Umbilical cord (tissue), 2 donors: ENCODE data around the gene SLC15A1. TPM values are rescaled to one million over a fixed set of nuclear protein-coding genes. Genes with fewer than 3 reads are reported as not detected.
"Not testable (repeated sequence)": the region's sequence is repeated elsewhere in the genome, so short reads cannot be mapped to it uniquely, and the experiment has no call there.

ENCODE experiments used
- DNase-seq: peaks from one replicate; pipeline ENCODE4 v3.0.0-alpha.2; 2015; ENCODE audit warnings: low spot score
- total RNA-seq: library from RNA; depleted of rRNA; stranded (reverse); fragments of >200 nt; gene quantifications from one replicate; pipeline ENCODE4 v1.2.3, GENCODE V29; 2014; ENCODE audit warnings: low replicate concordance; ENCODE audit not compliant: insufficient read depth

Gene SLC15A1
- total RNA-seq, 1 donor from 2014 or later: 0.72 TPM

DNA sequence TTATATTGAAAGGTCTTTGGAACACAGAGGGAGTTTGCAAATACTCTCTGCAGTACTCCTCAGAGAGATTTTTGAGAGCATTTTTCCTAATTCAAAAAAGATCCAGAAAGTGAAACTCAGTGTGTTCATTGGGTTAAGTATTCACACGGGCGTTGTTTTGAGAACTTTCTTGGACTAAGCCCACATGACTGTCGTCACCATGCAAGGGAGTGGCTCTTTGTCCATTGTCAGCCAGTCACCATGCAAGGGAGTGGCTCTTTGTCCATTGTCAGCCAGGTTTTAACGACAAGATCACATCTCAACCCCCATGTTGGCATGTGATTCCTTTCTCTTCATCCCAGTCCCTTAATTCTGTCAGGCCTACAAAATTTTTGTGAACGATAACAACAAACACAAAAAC, 94.3 kb downstream of the SLC15A1 start:
- DNase-seq: no peak

DNA sequence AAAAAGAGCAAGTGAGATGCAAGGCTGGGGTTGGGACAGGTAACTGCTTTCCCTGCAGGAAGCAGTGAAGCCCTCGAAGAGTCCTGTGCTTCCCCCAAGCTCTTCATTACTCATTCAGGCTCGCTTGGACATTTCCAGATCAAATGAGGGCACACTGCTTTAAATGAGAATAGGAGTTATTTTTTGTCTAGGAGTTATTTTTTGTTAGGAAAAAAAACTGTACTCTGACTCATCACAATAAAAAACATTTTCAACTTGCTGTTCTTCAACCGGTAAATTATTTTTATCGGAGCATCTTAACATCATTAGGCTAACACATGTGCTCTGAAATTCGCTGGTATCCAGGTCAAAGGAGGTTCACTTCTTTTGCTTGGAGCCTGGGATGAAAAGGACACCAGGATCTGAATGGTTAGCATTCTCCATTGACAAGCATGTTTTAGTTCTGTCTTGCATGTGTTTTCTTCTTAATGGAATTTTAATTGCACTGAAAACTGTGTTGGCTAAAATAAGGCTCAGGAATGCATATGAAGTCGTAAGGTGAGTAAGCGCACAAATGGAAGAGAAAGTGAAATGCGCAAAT, 94.9 kb downstream of the SLC15A1 start:
- DNase-seq: no peak

DNA sequence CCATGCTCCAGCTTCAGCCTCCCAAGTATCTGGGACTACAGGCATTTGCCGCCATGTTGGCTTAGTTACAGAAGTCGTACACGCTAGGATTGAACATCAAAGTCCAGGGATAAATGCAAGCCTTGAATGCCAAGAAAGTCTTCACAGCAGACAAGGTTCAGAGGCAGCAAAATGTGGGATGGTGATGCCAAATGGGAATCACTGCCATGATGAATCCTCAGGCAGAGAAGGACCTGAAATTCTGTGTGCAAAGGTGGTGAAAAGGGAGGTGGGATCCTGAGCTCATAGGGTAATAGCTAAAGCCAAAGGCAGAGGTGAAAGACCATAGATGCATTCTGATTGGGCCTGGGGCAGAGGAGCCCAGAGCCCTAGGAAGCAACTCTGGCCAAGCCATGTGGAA, 96.2 kb downstream of the SLC15A1 start:
- DNase-seq: no peak

DNA sequence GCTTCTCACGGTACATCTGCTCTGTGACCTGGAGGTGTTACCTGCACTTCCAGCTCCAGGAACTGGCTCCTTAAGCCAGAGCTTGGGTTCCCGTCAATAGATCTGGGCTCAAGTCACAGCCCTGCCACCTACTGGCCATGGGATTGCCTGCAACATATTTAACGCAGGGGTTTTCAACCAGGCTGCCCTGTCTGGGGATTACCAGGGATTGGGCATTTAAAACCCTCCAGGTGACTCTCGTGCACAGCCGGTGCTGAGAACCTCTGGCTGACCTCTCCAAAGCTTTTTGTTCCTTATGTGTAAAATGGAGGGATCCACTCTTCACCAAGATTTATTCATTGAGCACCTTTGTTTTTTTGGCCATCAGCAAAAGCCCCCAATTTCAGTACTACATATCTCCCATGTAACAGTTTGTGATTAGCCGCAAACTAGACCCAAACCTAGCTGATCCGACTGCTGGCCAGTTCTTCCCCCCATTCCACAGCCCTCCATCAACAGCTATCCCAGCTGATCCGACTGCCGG, 98.9 kb downstream of the SLC15A1 start:
- peak; percentile 80 for DNase-seq

DNA sequence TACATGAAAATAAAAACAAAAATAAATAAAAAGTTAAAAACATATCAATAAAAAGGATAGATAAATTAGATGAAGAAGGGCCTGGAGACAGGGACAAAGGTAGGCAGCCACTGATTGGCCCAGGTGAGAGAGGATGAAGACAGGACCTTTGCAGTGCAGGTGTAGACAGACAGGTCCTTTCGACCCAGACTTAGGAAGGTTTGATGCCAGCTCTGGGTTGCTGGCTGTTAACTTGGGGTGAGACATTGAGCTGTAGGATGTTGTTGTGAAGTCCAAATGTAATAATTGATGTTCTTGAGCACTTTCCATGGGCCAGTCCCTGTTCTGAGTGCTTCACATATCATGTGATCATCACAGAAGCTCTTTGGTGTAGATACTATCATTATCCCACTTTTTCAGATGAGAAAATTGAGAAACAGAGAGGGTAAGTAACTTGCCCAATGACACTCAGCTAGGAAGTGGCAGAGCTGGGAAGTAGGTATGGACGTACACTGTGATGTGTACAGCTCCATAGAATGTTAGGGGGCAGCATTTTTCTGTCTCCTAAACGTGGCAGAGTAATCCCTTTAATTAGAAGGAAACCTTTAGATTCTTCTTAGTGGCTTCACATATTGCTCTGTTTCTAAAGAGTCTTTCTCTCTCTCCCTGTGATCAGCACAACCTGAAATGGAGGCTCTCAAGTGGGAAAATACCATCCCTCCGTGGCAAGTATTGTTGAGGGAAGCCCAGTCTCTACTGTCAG, 99.6 kb downstream of the SLC15A1 start:
- DNase-seq: no peak

DNA sequence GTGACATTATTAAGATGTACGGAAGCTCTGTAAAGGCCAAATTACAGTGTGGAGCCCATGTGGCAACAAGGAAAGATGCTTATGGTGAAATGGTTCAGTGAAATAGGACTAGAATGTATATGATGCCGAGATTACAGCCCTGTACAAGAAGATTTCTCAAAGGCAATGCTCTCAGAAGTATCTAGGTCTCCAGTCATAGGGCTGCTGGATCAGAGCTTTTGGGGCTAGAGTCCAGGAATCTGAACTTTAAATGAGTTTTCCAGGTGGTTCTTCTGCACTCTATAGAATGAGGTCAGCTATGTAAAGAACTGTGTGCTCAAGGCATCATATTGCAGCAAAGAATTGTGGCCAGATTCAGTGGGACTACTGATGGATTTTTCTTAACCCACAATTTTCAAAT, 100.2 kb downstream of the SLC15A1 start:
- DNase-seq: no peak

DNA sequence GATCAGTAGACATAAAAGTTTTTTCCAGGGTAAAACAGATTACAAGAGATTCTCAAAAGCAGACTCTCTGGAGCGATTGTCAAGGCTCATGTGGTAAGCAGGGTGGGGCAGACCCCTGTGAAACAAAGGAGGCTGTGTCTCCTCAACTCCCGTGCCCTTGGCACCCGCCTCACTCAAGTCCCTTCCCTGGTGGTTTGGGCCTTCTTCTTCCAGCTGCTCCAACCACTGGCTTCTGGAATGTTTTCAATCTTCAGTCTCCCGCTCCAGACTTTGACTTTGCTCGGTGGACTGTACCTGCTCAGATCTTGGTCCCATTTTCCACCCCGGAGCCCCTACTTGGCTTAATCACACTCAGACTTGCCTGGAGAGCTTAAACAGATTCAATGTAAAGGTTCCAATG, 100.7 kb downstream of the SLC15A1 start:
- no peak for DNase-seq

DNA sequence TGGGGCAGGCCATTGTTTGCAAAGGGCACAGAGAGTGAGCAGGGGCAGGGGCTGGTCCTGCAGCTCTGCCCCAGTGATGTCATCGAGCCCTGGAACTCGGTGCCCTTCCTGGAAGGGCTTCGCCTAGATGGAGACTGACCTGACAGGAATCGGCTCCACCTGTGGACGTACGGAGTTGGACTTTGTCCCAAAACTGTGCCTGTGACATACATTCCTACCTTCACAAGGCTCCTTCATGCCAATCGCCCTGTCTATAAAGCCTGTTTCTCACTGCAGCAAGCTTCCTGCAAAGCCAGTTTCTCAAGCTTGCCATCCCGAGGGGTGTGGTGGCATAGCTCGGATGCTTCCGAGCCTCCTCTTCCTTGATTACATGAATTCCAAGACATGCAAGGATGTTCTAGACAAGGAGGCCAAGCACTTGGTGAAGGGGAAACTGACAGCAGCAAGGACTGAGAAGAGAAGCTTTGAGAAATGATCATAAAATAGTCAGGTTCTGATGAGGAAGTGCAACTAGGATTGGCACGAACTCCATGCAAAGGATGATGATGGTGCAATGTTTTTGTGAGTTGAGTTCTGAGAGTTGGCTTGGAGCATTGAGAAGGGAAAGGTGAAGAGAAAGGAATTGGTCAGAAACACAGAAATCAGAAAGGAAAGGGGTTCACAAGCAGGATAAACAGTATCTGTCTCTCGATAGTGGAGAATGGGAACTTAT, 101.9 kb downstream of the SLC15A1 start:
- peak; percentile 56 for DNase-seq

DNA sequence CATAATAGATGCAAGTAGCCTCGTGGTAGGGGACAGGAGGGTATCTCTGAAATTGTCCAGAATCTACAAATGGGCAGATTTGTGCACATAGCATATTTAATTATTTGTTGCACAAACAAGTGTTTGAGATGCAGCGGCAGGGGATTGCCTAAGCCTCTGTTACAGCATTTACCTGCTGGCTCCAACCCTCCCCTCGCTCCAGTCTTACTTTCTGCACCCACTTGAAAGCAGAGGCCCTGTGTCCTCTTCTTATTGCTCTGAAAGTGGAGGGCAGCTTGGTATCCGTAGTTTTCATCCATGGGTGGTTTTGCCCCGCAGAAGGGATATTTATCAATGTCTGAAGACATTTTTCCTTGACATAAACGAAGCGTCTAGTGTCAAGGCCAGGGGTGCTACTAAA, 102.6 kb downstream of the SLC15A1 start:
- no peak for DNase-seq

DNA sequence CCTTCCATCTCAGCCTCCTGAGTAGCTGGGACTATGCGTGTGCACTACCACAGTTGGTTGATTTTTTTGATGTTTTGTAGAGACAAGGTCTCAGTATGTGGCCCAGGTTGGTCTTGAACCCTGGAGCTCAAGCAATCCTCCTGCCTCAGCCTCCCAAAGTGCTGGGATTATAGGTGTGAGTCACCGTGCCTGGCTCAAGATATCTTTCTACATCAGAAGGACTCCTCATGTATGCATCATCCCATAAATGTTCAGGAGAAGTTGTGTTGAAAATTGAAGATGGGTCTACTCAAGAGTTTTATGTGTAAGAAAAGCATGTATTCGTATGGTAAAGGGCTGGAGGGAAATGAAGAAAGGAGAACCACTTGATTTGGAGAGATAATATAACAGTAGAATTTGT, 103.8 kb downstream of the SLC15A1 start:
- no peak for DNase-seq

DNA sequence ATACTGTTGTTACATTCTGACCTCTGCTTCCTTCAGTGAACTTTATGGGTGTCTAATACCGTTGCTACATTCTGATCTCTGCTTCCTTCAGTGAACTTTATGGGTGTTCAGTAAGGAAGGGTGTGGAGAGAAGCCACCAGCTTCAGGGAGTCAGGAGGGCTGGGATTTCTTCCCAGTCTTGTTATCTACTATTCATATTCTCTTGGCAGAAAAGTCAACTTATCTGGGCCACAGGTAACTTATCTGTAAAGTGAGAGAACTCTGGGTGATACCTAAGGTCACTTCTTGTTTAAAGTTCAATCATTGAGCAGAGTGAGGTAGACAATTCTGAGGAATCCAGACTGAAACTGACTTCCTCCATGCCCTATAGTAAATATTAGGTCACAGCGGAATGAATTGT, 104.3 kb downstream of the SLC15A1 start:
- DNase-seq: no peak

DNA sequence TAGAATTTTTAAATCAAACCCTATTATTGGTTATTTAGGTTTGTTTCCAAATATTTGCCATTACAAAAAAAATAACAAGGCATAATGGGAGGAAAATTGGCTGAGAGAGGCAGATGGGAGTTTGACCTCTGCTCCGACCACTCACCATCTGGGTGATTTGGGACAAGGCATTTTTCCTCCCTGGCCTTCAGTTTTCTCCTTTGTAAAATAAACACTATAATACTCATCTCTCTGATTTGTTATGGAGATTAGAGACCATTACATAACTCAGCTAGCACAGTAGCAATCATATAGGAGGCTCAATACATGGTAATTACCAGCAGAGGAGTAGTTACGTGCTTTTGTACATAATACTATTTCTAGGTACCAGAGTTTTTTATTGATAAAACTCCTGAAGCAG, 105.4 kb downstream of the SLC15A1 start:
- no peak for DNase-seq

DNA sequence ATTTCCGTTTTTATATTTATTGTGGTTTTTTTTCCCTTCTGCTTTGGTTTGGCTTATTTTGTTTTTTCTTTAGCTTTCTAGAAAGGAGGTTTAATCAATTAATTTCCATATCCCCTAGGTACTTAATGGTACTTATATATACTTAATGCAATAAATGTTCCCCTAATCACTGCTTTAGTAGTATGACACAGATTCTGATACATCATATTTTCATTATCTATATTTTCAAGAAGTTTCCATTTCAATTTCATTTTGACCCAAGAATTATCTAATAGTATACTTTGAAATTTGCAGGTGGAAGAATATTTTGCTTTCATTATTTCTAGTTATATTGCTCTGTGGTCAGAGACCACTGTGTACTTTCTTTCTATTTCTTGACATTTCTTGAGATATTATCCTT, 109.0 kb downstream of the SLC15A1 start:
- no peak for DNase-seq

DNA sequence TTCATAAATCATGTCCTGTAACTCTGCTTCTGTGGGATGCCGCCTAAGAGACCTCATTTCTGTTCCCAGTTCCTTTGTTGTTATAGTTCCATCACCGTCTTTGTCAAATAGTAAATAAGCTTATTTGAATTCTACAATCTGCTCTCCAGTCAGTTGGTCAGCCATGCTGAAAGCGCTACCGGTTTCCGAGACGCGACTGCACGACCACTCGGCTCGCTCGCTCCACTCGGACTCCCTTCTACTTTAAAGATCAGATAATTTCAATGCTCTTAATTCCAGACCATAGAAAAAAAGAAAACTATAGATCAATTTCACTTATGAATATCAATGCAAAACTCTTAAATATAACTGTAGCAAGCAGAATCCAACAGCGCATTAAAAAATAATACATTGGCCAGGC, 111.4 kb downstream of the SLC15A1 start:
- no peak for DNase-seq

DNA sequence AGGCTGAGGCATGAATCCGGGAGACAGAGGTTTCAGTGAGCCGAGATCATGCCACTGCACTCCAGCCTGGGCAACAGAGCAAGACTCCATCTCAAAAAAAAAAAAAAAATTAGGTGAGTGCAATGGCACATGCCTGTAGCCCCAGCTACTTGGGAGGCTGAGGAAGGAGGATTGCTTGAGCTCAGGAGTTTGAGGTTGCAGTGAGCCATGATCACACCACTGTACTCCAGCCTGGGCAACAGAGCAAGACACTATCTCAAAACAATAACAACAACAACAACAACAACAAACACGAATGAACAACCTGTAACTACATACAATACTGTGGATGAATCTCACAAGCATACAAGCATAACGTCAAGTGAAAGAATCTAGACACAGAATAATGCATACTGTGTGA, 112.7 kb downstream of the SLC15A1 start:
- DNase-seq: not testable (repeated sequence)

DNA sequence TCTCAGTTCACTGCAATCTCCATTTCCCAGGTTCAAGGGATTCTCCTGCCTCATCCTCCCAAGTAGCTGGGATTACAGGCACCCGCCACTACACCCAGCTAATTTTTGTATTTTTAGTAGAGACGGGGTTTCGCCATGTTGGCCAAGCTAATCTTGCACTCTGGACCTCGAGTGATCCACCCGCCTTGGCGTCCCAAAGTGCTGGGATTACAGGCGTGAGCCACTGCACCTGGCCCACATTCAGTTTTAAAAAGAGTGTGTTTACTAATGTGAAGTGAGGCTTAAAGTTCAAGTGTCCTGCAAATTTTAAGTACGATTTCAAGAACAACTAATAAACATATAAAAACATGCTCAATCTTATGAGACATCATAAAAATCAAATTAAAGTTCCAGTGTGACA, 114.1 kb downstream of the SLC15A1 start:
- not testable (repeated sequence) for DNase-seq

Other genes with a start within 250 kb of the SLC15A1 start
- gene STK24, start 175.6 kb downstream of the SLC15A1 start, total RNA-seq: 26.2 TPM
- 37.8 TPM for gene DOCK9, start 225.4 kb upstream of the SLC15A1 start, total RNA-seq